HepG2 (cell line): ENCODE results near the gene DDX10. TPM values are rescaled to one million over a fixed set of nuclear protein-coding genes. Genes with fewer than 3 reads are reported as not detected.

Source experiments
- ATAC-seq: fragments of 200-7000 bp; cut with Tn5 transposase; 3 replicates; pipeline ENCODE4 v1.9.1; 2020; ENCODE audit warnings: mild to moderate bottlenecking, moderate library complexity
- BruUV-seq: library from RNA; stranded (reverse); fragments of 400-500 nt; replicated peaks from 2 replicates; lab custom pipeline; 2021; lab: Mats Ljungman, UMichigan
- CTCF ChIA-PET: fragments of 300-600 bp; formaldehyde crosslinking; extraction: SDS; loops from one replicate; lab custom pipeline; 2021; ENCODE audit warnings: low total read pairs, inconsistent platforms, low intra/inter-chr PET ratio; lab: Yijun Ruan, JAX
- POLR2A ChIA-PET: fragments of 350-600 bp; sonication (Branson Sonifier 250); formaldehyde crosslinking; loops from one replicate; lab custom pipeline; 2020; ENCODE audit warnings: antibody characterized with exemption, inconsistent platforms; lab: Yijun Ruan, JAX
- DNase-seq: peaks from one replicate; pipeline ENCODE4 v3.0.0-alpha.2; 2015; ENCODE audit warnings: low spot score
- FAIRE-seq: peaks from 3 replicates; lab custom pipeline; 2011; peaks lifted over from hg19 to GRCh38; lab: Jason Lieb, UNC
- H2AFZ ChIP-seq: one replicate; pipeline ENCODE4 v1.6.1; 2011; ENCODE audit warnings: low read length, inconsistent platforms
- H3K27ac ChIP-seq: fragments of 300-600 bp; 3 replicates; pipeline ENCODE4 v1.8.0; 2011; ENCODE audit warnings: mixed run types, mild to moderate bottlenecking, mixed read lengths, low read length, inconsistent platforms; ENCODE audit not compliant: insufficient read depth; ENCODE audit errors: extremely low read length
- H3K27me3 ChIP-seq, 2 experiments: fragments of 200-600 bp in 1 of 2; 2 replicates in 1 of 2; 3 replicates in 1 of 2; pipeline versions ENCODE4 v1.6.0 to v1.8.0; 2011; ENCODE audit warnings: low read length in 2 of 2, mild to moderate bottlenecking in 2 of 2, moderate library complexity in 2 of 2, inconsistent platforms in 1 of 2; ENCODE audit not compliant: insufficient read depth in 2 of 2, control insufficient read depth in 1 of 2
- H3K36me3 ChIP-seq, 2 experiments: fragments of 200-600 bp in 1 of 2; replicated peaks in 1 of 2; 2 replicates in 1 of 2; 3 replicates in 1 of 2; pipeline versions ENCODE4 v1.5.1 to v1.8.0; 2011; ENCODE audit warnings: low read length in 2 of 2, inconsistent platforms in 1 of 2; ENCODE audit not compliant: insufficient read depth in 2 of 2, control insufficient read depth in 1 of 2
- H3K4me1 ChIP-seq: 2 replicates; pipeline ENCODE4 v1.5.1; 2012; ENCODE audit warnings: low read length, inconsistent platforms; ENCODE audit not compliant: insufficient read depth
- H3K4me2 ChIP-seq: 2 replicates; pipeline ENCODE4 v1.6.0; 2011; ENCODE audit warnings: low read depth, low read length, inconsistent platforms
- H3K4me3 ChIP-seq, 3 experiments: fragments of 200-600 bp in 1 of 3; sonication (generic), shearing (Covaris generic) in 1 of 3; replicated peaks in 1 of 3; 2 replicates each; pipeline ENCODE4 v1.5.1; 2011 to 2016; ENCODE audit warnings: low read length in 3 of 3, inconsistent platforms in 2 of 3, low read depth in 2 of 3, mild to moderate bottlenecking in 2 of 3, control low read depth in 1 of 3, mixed read lengths in 1 of 3; ENCODE audit not compliant: insufficient read depth in 1 of 3
- H3K79me2 ChIP-seq: one replicate; pipeline ENCODE4 v1.6.1; 2011; ENCODE audit warnings: low read length, inconsistent platforms; ENCODE audit not compliant: insufficient read depth
- H3K9ac ChIP-seq: 2 replicates; pipeline ENCODE4 v1.6.0; 2011; ENCODE audit warnings: mild to moderate bottlenecking, low read depth, low read length, inconsistent platforms; ENCODE audit not compliant: insufficient read depth
- H3K9me3 ChIP-seq: 2 replicates; pipeline ENCODE4 v1.5.1; 2012; ENCODE audit warnings: mild to moderate bottlenecking, low read length
- H4K20me1 ChIP-seq: 2 replicates; pipeline ENCODE4 v1.6.0; 2011; ENCODE audit warnings: inconsistent platforms, mild to moderate bottlenecking, low read length, moderate library complexity; ENCODE audit not compliant: insufficient read depth
- ATF5 ChIP-seq: sonication (generic); formaldehyde crosslinking; IDR thresholded peaks from 2 replicates; pipeline ENCODE4 v1.4.0; 2020; ENCODE audit warnings: mild to moderate bottlenecking, low read depth, missing genetic modification reagents
- HDAC6 ChIP-seq: fragments of 200-600 bp; sonication (generic); IDR thresholded peaks from 2 replicates; pipeline ENCODE4 v1.7.0; 2017; ENCODE audit warnings: mild to moderate bottlenecking, antibody characterized with exemption, low read length, low read depth
- JUNB ChIP-seq: sonication (generic); formaldehyde crosslinking; IDR thresholded peaks from 2 replicates; pipeline ENCODE4 v1.8.0; 2022; ENCODE audit warnings: missing genetic modification reagents, mild to moderate bottlenecking, borderline replicate concordance
- SRSF1 ChIP-seq: fragments of 200-400 bp; formaldehyde crosslinking; optimal IDR thresholded peaks from 2 replicates; pipeline ENCODE3; 2017; ENCODE audit warnings: mild to moderate bottlenecking, low read depth, low read length, moderate library complexity
- THAP7 ChIP-seq: sonication (generic); formaldehyde crosslinking; IDR thresholded peaks from 2 replicates; pipeline ENCODE4 v1.8.1; 2023; ENCODE audit warnings: mild to moderate bottlenecking, missing genetic modification reagents
- ZMYM3 ChIP-seq: sonication (generic); formaldehyde crosslinking; IDR thresholded peaks from 2 replicates; pipeline ENCODE4 v1.5.1; 2020; ENCODE audit warnings: mild to moderate bottlenecking, missing genetic modification reagents
- WGBS: methylation state at CpG from one replicate; pipeline ENCODE4 v1.1.6; 2017; ENCODE audit warnings: low lambda C conversion rate; 5-methylcytosine and 5-hydroxymethylcytosine counted together
- in situ Hi-C: cut with HindIII; loops from 2 replicates; pipeline ENCODE4 v1.10.0; 2017; ENCODE audit warnings: low pct_unique_long_range_greater_than_20kb; ENCODE audit not compliant: extremely low pct_ligation_motif_present
- intact Hi-C: fragments of 100-400 bp; cut with micrococcal nuclease; formaldehyde crosslinking; loops from one replicate; pipeline ENCODE4 v1.10.0; 2022; ENCODE audit not compliant: unreplicated experiment
- polyA plus RNA-seq, 8 experiments: library from polyadenylated mRNA; depleted of rRNA in 3 of 8; stranded (reverse) in 7 of 8; unstranded in 1 of 8; fragments of >200 nt; fragmentation: Illumina TruSeq in 4 of 8; extraction: Trizol in 4 of 8; gene quantifications; 2 replicates each; pipeline versions ENCODE4 v1.2.1 to v1.2.3, GENCODE V29; 2011 to 2016; ENCODE audit warnings: low read depth in 4 of 8, missing spikeins in 1 of 8, mixed read lengths in 1 of 8; ENCODE audit not compliant: insufficient read depth in 1 of 8
- total RNA-seq, 5 experiments: library from RNA; depleted of rRNA; stranded (reverse); fragments of >200 nt; fragmentation: Illumina TruSeq; extraction: Trizol; gene quantifications; 2 replicates each; pipeline ENCODE4 v1.2.3, GENCODE V29; 2016; ENCODE audit warnings: low read depth in 1 of 5

DDX10 gene
- total and polyA plus RNA-seq, 2 of the 13 experiments (the other 11 are each of a cell fraction or from before 2014, with no cell fraction given), result 17.0 to 32.0 TPM

- intact Hi-C loops, result no loop called here
- TF ChIP-seq JUNB (CRISPR knock-in tag) (no peak), SRSF1 (no peak), HDAC6 (no peak)
- TF ChIP-seq, all 625 proteins: peak for 0
- ChIA-PET CTCF (no interaction called here), POLR2A (no interaction called here)
- no peak overlapping the region for H3K9ac ChIP-seq
- WGBS, result 100% methylated on average over 1 of the region's 1 CpG
- no peaks in the 10 kb centered on the region; a peak in 1 of 5 replicates for H3K36me3 ChIP-seq
- H3K27ac ChIP-seq, result no peak overlapping the region
- no peak overlapping the region for H3K4me3 ChIP-seq
- in situ Hi-C loops, result no loop called here
- no peak for ATAC-seq
- no peak for FAIRE-seq
- no peaks in the 10 kb centered on the region for H3K27me3 ChIP-seq
- H3K9me3 ChIP-seq, result no peaks in the 10 kb centered on the region
- H3K4me1 ChIP-seq, result no peaks in the 10 kb centered on the region
- H4K20me1 ChIP-seq, result no peaks in the 10 kb centered on the region
- H3K4me2 ChIP-seq, result no peak overlapping the region
- DNase-seq, result no peak
- H3K79me2 ChIP-seq, result no peaks in the 10 kb centered on the region
- no TSS peak for BruUV-seq
- no peak overlapping the region for H2AFZ ChIP-seq
These were observed 258.5 kb downstream of the DDX10 start for GRCh38 chr11:108923413-108923812.

- POLR2A ChIA-PET, result no interaction called here
- WGBS, result 98% methylated on average over 5 of the region's 5 CpGs
- FAIRE-seq, result no peak
- TF ChIP-seq ATF5 (CRISPR knock-in tag) (no peak), THAP7 (CRISPR knock-in tag) (no peak), ZMYM3 (CRISPR knock-in tag) (no peak)
- Histone ChIP-seq H2AFZ (no peak overlapping the region), H4K20me1 (no peaks in the 10 kb centered on the region), H3K4me2 (no peak overlapping the region), H3K4me1 (no peaks in the 10 kb centered on the region), H3K4me3 (no peak overlapping the region), H3K27ac (no peak overlapping the region), H3K27me3 (no peaks in the 10 kb centered on the region), H3K36me3 (no peaks in the 10 kb centered on the region; a peak in 1 of 5 replicates), H3K9ac (no peak overlapping the region), H3K9me3 (no peaks in the 10 kb centered on the region), H3K79me2 (no peaks in the 10 kb centered on the region)
- CTCF ChIA-PET, result no interaction called here
- ATAC-seq, result no peak
- in situ Hi-C loops, result no loop called here
- no TSS peak for BruUV-seq
- DNase-seq, result no peak
- intact Hi-C loops, result no loop called here
These were observed 261.4 kb downstream of the DDX10 start for GRCh38 chr11:108926171-108926840.
